Measurements from ENCODE around the gene SLCO2A1.

GRCh38 chr3:134014270-134014669 lies 15.5 kb downstream of the SLCO2A1 start:
- TF ChIP-seq CTCF (IDR thresholded peaks at IDR 0.05) (no peak), POLR2A (IDR thresholded peaks at IDR 0.05) (no peak)

Data from body of pancreas (tissue), 4 donors.